Activated naive CD8-positive, alpha-beta T cell treated with anti-CD3 and anti-CD28 coated beads, Interleukin-2, amount 50 U/mL, for 24 hours (primary cell): ENCODE data around the gene AOC2.
"Not testable (repeated sequence)": the region's sequence is repeated elsewhere in the genome, so short reads cannot be mapped to it uniquely, and the experiment has no call there.

ENCODE experiments used
- ATAC-seq: fragments of 150-1000 bp; cut with Tn5 transposase; one replicate; pipeline ENCODE4 v1.10.0; 2021
- DNase-seq: peaks from one replicate; pipeline ENCODE4 v3.0.0; 2021
- H3K27ac Mint-ChIP-seq: one replicate; pipeline ENCODE4 v1.8.0; 2021; ENCODE audit warnings: mild to moderate bottlenecking, mixed read lengths
- H3K27me3 Mint-ChIP-seq: one replicate; pipeline ENCODE4 v1.8.0; 2021; ENCODE audit warnings: mixed read lengths
- H3K36me3 Mint-ChIP-seq: one replicate; pipeline ENCODE4 v1.8.0; 2021; ENCODE audit warnings: low read depth, mixed read lengths
- H3K4me1 Mint-ChIP-seq: one replicate; pipeline ENCODE4 v1.8.0; 2021; ENCODE audit warnings: mixed read lengths
- H3K4me3 Mint-ChIP-seq: one replicate; pipeline ENCODE4 v1.8.0; 2021; ENCODE audit warnings: mild to moderate bottlenecking, moderate library complexity, mixed read lengths
- H3K9me3 Mint-ChIP-seq: one replicate; pipeline ENCODE4 v1.8.0; 2021; ENCODE audit warnings: mixed read lengths

Gene AOC2

GRCh38 chr17:42845918-42846593 is 1.7 kb downstream of the AOC2 start:
- H3K4me3 Mint-ChIP-seq, result peak overlapping the region; percentile 19
- H3K27me3 Mint-ChIP-seq, result peaks cover 3% of the 10 kb centered on the region
- ATAC-seq (peak; percentile 89), DNase-seq (peak; percentile 69)
- H3K4me1 Mint-ChIP-seq, result peaks cover 26% of the 10 kb centered on the region
- peak overlapping the region; percentile 84 for H3K27ac Mint-ChIP-seq
- peaks cover 37% of the 10 kb centered on the region for H3K36me3 Mint-ChIP-seq
- no peaks in the 10 kb centered on the region for H3K9me3 Mint-ChIP-seq

- Mint-ChIP-seq H3K4me1 (peaks cover 26% of the 10 kb centered on the region), H3K27me3 (peaks cover 3% of the 10 kb centered on the region), H3K36me3 (peaks cover 30% of the 10 kb centered on the region), H3K9me3 (no peaks in the 10 kb centered on the region), H3K4me3 (no peak overlapping the region), H3K27ac (no peak overlapping the region)
- DNase-seq (no peak), ATAC-seq (no peak)
Measured at GRCh38 chr17:42846594-42847280, 2.4 kb downstream of the AOC2 start.

GRCh38 chr17:42848093-42848492 is 3.7 kb downstream of the AOC2 start:
- ATAC-seq (no peak), DNase-seq (no peak)
- peaks cover 17% of the 10 kb centered on the region for H3K36me3 Mint-ChIP-seq
- H3K4me3 Mint-ChIP-seq, result no peak overlapping the region
- H3K4me1 Mint-ChIP-seq, result peaks cover 26% of the 10 kb centered on the region
- H3K27me3 Mint-ChIP-seq, result peaks cover 3% of the 10 kb centered on the region
- no peaks in the 10 kb centered on the region for H3K9me3 Mint-ChIP-seq
- H3K27ac Mint-ChIP-seq, result no peak overlapping the region

- Mint-ChIP-seq H3K4me3 (no peak overlapping the region), H3K4me1 (peaks cover 26% of the 10 kb centered on the region), H3K27ac (no peak overlapping the region), H3K36me3 (peaks cover 10% of the 10 kb centered on the region), H3K27me3 (peaks cover 3% of the 10 kb centered on the region), H3K9me3 (no peaks in the 10 kb centered on the region)
- ATAC-seq (no peak), DNase-seq (no peak)
Measured at GRCh38 chr17:42849031-42849430, 4.7 kb downstream of the AOC2 start.

GRCh38 chr17:42849451-42850181 is 5.2 kb downstream of the AOC2 start:
- H3K4me3 Mint-ChIP-seq, result no peak overlapping the region
- no peaks in the 10 kb centered on the region for H3K9me3 Mint-ChIP-seq
- H3K36me3 Mint-ChIP-seq, result peaks cover 6% of the 10 kb centered on the region
- H3K27ac Mint-ChIP-seq, result no peak overlapping the region
- DNase-seq, result no peak
- H3K27me3 Mint-ChIP-seq, result peaks cover 3% of the 10 kb centered on the region
- no peak for ATAC-seq
- H3K4me1 Mint-ChIP-seq, result peaks cover 25% of the 10 kb centered on the region

- no peak within 1 kb of the TSS for H3K27ac Mint-ChIP-seq
- no peak within 1 kb of the TSS for H3K4me3 Mint-ChIP-seq
- no peaks in the 10 kb centered on the region for H3K36me3 Mint-ChIP-seq
- H3K9me3 Mint-ChIP-seq, result no peaks in the 10 kb centered on the region
- peaks cover 15% of the 10 kb centered on the region for H3K4me1 Mint-ChIP-seq
- no peak for ATAC-seq
- H3K27me3 Mint-ChIP-seq, result peaks cover 3% of the 10 kb centered on the region
- DNase-seq, result no peak
Measured at GRCh38 chr17:42850954-42851353, 6.6 kb downstream of the AOC2 start, which contains the start of gene AOC3. Gene AOC3 (plus strand): TSS chr17:42851199. CDS start chr17:42851344, 145 bp downstream.

GRCh38 chr17:42851371-42852240 is 7.2 kb downstream of the AOC2 start:
- not testable (repeated sequence) for H3K9me3 Mint-ChIP-seq, DNase-seq

DNA sequence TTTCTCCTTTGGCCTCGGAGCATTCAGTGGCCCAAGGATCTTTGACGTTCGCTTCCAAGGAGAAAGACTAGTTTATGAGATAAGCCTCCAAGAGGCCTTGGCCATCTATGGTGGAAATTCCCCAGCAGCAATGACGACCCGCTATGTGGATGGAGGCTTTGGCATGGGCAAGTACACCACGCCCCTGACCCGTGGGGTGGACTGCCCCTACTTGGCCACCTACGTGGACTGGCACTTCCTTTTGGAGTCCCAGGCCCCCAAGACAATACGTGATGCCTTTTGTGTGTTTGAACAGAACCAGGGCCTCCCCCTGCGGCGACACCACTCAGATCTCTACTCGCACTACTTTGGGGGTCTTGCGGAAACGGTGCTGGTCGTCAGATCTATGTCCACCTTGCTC is 8.0 kb downstream of the AOC2 start:
- ATAC-seq, result no peak
- Mint-ChIP-seq H3K9me3 (no peaks in the 10 kb centered on the region), H3K36me3 (no peaks in the 10 kb centered on the region), H3K4me1 (peaks cover 3% of the 10 kb centered on the region), H3K27ac (no peak overlapping the region), H3K4me3 (no peak overlapping the region), H3K27me3 (peaks cover 3% of the 10 kb centered on the region)
- DNase-seq, result no peak

More at GRCh38 chr17:42851371-42852240, 7.2 kb downstream of the AOC2 start:
- H3K27me3 Mint-ChIP-seq, H3K4me1 Mint-ChIP-seq, H3K27ac Mint-ChIP-seq, H3K36me3 Mint-ChIP-seq, H3K4me3 Mint-ChIP-seq, ATAC-seq: not testable (repeated sequence)

DNA sequence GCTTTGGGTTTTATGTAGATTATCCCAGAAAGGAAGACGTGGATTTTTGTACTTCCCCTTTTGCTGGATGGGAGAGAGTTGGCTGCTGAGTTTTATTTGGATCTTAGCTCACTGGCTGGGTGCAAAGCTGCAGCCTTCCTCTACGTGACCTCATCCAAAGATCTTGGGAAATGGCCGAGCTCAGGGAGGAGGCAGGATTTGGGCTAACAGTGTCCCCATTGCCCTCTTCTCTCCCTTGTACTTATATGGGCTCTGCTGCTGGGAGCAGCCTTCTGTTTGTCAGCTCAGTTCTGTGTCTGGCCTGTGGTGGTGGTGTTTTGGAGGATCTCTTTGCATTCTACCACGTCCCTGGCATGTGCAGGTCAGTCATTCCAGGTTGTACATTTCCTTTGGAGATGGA is 8.6 kb downstream of the AOC2 start:
- Mint-ChIP-seq H3K4me1 (peaks cover 3% of the 10 kb centered on the region), H3K36me3 (no peaks in the 10 kb centered on the region), H3K4me3 (no peak overlapping the region), H3K9me3 (no peaks in the 10 kb centered on the region), H3K27ac (no peak overlapping the region), H3K27me3 (peaks cover 3% of the 10 kb centered on the region)
- DNase-seq, result no peak
- ATAC-seq, result no peak

DNA sequence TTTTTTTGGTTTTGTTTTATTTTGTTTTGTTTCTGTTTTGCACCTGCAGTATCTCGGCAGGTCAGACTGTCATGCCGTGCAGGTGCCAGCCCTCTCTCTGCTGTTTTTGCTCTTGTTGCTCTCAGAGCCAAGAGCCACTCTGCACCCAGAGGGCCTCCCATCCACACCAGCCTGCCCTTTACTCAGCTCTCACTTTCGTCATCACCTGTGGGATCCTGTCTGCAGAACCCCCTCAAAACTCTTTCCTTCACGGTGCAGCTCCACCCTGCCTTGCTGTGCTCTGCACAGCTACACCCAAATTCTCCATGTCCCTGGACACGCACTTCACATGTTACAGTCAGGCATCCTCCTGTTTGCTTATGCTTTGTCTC is 9.2 kb downstream of the AOC2 start:
- Mint-ChIP-seq H3K27me3 (peaks cover 5% of the 10 kb centered on the region), H3K4me1 (peaks cover 3% of the 10 kb centered on the region), H3K36me3 (no peaks in the 10 kb centered on the region), H3K9me3 (no peaks in the 10 kb centered on the region), H3K4me3 (no peak overlapping the region), H3K27ac (no peak overlapping the region)
- DNase-seq (no peak), ATAC-seq (no peak)

GRCh38 chr17:42853968-42854790 is 9.8 kb downstream of the AOC2 start:
- Mint-ChIP-seq H3K27ac (no peak overlapping the region), H3K4me3 (no peak overlapping the region), H3K27me3 (peaks cover 5% of the 10 kb centered on the region), H3K4me1 (peaks cover 3% of the 10 kb centered on the region), H3K36me3 (no peaks in the 10 kb centered on the region), H3K9me3 (no peaks in the 10 kb centered on the region)
- ATAC-seq, result no peak
- no peak for DNase-seq

- no peak overlapping the region for H3K4me3 Mint-ChIP-seq
Measured at GRCh38 chr17:42855048-42855596, 10.7 kb downstream of the AOC2 start.

DNA sequence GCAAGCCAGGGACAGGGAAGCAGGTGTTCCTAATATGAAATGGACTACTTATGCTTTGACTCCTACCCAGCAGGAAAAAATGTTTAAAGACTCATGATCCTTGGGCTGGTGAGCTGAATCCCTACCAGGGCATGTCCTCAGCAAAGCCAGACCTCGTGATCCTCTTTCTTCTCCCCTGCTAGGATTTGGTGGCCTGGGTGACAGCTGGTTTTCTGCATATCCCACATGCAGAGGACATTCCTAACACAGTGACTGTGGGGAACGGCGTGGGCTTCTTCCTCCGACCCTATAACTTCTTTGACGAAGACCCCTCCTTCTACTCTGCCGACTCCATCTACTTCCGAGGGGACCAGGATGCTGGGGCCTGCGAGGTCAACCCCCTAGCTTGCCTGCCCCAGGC is 11.7 kb downstream of the AOC2 start:
- not testable (repeated sequence) for DNase-seq, ATAC-seq, H3K9me3 Mint-ChIP-seq, H3K4me1 Mint-ChIP-seq, H3K27ac Mint-ChIP-seq, H3K27me3 Mint-ChIP-seq, H3K36me3 Mint-ChIP-seq, H3K4me3 Mint-ChIP-seq

More at GRCh38 chr17:42855048-42855596, 10.7 kb downstream of the AOC2 start:
- ATAC-seq (no peak), DNase-seq (no peak)
- Mint-ChIP-seq H3K9me3 (no peaks in the 10 kb centered on the region), H3K36me3 (no peaks in the 10 kb centered on the region), H3K27ac (no peak overlapping the region), H3K27me3 (peaks cover 4% of the 10 kb centered on the region), H3K4me1 (peaks cover 2% of the 10 kb centered on the region)
